Measurements from ENCODE around the gene MORC4.

MORC4 gene

DNA sequence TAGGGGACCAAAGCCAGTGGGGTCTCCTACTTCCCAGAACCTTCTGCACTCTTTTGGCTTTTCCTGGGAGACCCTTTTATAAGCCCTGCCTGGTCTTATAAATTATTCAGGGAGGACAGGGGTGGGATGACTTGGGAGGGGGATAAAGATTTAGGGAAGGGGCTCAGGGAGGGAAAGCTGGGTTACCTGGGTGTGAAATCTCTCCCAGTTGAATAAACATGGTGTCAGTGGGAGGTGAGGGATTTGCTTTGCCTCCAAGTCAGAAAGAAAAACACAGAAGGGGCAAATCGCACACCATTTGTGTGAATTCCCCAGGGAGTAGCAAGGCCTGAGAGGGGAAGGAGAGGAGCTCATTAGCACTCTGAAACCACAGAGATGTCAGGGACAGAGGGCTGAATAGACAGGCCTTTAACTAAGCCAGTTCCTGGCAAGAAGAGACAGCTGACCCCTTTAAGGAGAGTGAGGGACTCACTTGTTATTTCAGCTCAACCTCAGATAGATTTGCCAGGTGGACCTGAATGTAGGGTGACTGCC is 96.7 kb downstream of the MORC4 start, which contains the start of gene RIPPLY1:
Gene RIPPLY1, minus strand, starts transcription at position 51 of the 534 bp plus-strand sequence. CDS start 54 bp downstream, outside the sequence.
- Mint-ChIP-seq H3K9me3 (no peaks in the 10 kb centered on the region), H3K4me3 (no peak within 1 kb of the TSS), H3K4me1 (no peaks in the 10 kb centered on the region), H3K27ac (no peak within 1 kb of the TSS), H3K36me3 (no peaks in the 10 kb centered on the region)
- ATAC-seq (no peak), DNase-seq (ENCODE audit: low spot score in 2 of 2) (no peak)

DNA sequence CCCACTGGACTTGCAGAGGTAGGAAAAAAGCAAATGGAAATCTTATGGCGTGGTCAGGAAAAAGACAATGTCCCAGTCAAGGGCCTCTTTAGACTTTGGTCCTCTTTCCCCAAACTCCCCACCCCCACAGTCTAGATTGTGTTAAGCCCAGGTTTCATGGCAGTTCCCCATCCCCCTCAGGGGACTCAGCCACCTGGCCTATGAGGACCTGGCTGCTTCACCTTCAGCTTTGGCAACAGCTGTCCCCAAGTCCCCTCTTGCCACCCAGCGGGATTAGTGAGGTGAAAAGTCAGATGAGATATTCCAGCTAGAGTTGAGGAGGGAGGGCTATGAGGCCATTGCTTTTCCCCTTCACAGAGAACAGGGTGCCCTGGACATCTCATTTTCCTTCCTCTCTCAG is 97.3 kb downstream of the MORC4 start:
- ATAC-seq (no peak), DNase-seq (ENCODE audit: low spot score in 2 of 2) (no peak)
- Mint-ChIP-seq H3K4me1 (no peaks in the 10 kb centered on the region), H3K27ac (no peak overlapping the region), H3K4me3 (no peak overlapping the region), H3K9me3 (no peaks in the 10 kb centered on the region), H3K36me3 (no peaks in the 10 kb centered on the region)

DNA sequence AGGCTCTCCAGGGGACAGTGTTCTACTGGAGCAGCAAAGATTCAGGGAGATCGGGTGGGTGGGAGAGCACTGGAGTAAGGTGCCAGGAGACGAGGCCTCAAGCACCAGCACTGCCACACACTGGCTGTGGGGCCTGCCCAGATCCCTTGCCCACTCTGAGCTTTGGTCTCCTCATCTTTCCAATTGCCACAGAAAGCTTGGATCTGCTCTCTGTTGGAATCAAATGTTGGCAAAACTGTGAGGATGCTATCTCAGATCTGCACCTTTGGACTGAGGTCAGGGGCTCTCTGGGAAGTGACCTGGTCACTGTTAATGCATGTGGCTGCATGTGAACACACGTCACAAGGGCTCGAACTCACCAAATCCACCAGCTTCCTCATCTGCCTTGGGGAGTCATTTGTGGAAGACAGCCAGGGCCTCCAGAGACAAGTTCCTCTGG is 98.2 kb downstream of the MORC4 start:
- no peak overlapping the region for H3K27ac Mint-ChIP-seq
- H3K36me3 Mint-ChIP-seq: no peaks in the 10 kb centered on the region
- no peak overlapping the region for H3K4me3 Mint-ChIP-seq
- ATAC-seq: no peak
- no peaks in the 10 kb centered on the region for H3K4me1 Mint-ChIP-seq
- H3K9me3 Mint-ChIP-seq: no peaks in the 10 kb centered on the region
- DNase-seq (ENCODE audit: low spot score in 2 of 2): no peak

DNA sequence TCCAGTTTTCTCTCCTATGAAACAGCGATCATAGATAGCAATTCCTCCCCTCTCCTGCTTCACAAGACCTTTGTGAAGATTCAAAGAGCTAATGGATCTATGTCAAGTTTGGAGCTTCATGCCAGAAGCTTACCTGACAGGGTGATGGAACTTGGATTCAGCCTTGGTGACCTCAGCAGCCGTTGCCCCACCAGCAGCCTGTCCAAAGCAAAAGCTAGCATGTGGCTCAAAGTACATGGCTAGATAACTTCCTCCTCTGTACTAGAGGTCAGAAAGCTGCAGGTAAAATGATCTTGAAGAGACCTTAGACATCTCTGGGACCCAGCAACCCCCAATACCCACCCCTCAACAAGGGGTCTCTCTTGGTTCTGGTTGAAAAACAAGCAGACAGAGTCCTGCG is 98.7 kb downstream of the MORC4 start:
- DNase-seq (ENCODE audit: low spot score in 2 of 2) (no peak), ATAC-seq (no peak)
- Mint-ChIP-seq H3K36me3 (no peaks in the 10 kb centered on the region), H3K4me3 (no peak overlapping the region), H3K4me1 (no peaks in the 10 kb centered on the region), H3K27ac (no peak overlapping the region), H3K9me3 (no peaks in the 10 kb centered on the region)

DNA sequence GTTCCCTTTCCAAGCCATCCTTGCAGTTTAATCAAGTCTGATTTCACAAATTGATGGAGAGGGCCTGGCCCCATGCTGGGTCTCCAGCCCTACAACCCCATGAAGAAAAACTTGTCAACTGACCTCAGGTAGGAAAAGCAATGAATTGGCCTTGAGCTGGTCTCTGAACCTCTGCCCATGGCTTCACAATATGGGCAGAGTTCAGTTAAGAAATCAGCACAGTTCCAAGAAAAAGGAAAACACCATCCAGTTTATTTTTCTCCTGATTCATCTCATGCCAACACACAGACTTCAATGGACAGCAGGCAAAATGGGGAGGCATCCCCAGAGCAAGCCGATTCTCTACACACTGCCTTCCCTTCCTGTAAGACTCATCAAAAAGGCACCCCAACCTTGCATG is 100.2 kb downstream of the MORC4 start:
- H3K27ac Mint-ChIP-seq: no peak overlapping the region
- ATAC-seq (no peak), DNase-seq (ENCODE audit: low spot score in 2 of 2) (no peak)
- no peaks in the 10 kb centered on the region for H3K4me1 Mint-ChIP-seq
- no peak overlapping the region for H3K4me3 Mint-ChIP-seq
- no peaks in the 10 kb centered on the region for H3K36me3 Mint-ChIP-seq
- H3K9me3 Mint-ChIP-seq: no peaks in the 10 kb centered on the region

DNA sequence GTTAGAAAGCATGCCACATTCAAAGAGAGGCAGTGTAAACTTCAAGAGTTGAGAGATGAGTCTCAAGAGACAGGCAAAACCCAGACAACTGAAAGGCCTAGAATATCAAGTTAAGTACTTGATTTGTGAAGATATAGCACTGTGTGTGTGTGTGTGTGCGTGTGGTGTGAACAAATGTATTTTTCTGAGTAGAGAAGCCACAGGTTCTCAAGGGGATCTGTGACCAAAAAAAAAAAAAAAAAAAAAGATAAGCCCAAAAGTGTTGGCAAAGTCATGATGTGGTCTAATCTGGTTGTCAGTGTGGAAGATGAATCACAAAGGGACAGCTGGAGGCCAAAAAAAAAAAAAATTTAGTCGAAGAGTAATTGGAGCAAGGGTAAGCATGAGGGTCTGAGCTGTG is 100.7 kb downstream of the MORC4 start:
- Mint-ChIP-seq H3K4me1 (no peaks in the 10 kb centered on the region), H3K36me3 (no peaks in the 10 kb centered on the region), H3K27ac (no peak overlapping the region), H3K4me3 (no peak overlapping the region), H3K9me3 (no peaks in the 10 kb centered on the region)
- ATAC-seq (no peak), DNase-seq (ENCODE audit: low spot score in 2 of 2) (no peak)

DNA sequence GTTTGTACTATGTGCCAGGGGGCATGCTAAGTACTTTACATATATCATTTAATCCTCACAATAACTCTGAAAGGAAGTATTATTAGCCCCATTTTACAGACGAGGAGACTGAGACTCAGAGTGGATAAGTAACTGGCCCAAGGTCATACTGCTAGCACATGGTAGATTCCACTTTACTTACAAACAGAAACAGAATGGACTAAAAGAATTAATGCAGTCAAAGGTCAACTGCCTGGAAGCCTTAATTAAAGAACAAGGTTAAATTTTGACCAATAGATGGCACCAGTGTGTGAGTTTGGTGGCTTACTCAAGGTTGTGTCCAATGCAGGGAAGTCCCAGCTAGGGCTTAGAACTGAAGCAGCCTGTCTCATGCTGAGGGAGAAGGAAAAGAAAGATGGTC is 101.5 kb downstream of the MORC4 start:
- Mint-ChIP-seq H3K4me3 (no peak overlapping the region), H3K9me3 (no peaks in the 10 kb centered on the region), H3K4me1 (no peaks in the 10 kb centered on the region), H3K36me3 (no peaks in the 10 kb centered on the region), H3K27ac (no peak overlapping the region)
- DNase-seq (ENCODE audit: low spot score in 2 of 2) (no peak), ATAC-seq (peak; percentile 67)

DNA sequence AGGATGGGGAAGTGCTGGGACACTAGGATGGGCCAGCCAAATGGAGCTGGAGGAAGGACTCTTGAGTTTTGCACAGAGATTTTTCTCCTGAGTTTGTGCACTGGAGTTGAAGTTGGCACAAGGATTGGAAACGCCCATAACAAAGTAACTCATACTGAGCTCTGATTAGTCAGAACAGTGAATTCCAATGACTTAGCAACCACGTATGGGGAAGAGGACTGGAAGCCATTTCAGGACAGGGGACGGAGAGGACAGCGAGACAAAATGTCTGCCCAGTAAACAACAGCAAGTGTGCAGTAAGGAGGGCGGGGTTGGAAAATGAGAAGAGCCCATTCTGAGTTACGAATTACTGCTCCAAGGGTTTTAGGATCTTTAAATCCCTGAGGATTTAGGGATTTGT is 102.8 kb downstream of the MORC4 start:
- H3K27ac Mint-ChIP-seq: no peak overlapping the region

DNA sequence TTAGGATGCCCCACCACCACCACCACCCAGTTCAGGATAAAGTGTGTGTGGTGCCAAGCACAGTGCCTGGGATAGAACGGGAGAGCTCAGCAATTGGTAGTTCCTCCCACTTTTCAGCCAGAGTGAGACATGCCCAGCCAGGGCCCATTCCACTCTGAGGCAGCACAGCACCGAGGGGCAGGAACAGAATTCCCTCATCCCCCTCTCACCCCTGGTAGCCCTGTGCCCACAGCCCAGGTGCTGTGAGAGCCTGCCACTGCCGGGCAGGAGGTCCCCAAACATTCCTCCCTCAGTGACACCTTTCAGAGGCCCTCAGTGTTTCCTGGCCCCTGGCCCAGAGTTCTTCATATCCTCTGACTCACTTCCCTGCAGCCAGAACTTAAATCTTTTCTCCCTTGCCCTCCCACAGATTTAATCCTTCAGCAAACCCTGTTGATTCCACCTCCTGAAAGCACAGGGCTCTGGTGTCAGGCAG is 105.0 kb downstream of the MORC4 start:
- no peak overlapping the region for H3K4me3 Mint-ChIP-seq
- H3K4me1 Mint-ChIP-seq: no peaks in the 10 kb centered on the region
- no peak for ATAC-seq
- H3K27ac Mint-ChIP-seq: no peak overlapping the region
- no peak for DNase-seq (ENCODE audit: low spot score in 2 of 2)
- no peaks in the 10 kb centered on the region for H3K9me3 Mint-ChIP-seq
- no peaks in the 10 kb centered on the region for H3K36me3 Mint-ChIP-seq

More for the DNA sequence above, 102.8 kb downstream of the MORC4 start:
- no peaks in the 10 kb centered on the region for H3K36me3 Mint-ChIP-seq
- DNase-seq (ENCODE audit: low spot score in 2 of 2) (no peak), ATAC-seq (no peak)
- no peak overlapping the region for H3K4me3 Mint-ChIP-seq
- H3K9me3 Mint-ChIP-seq: no peaks in the 10 kb centered on the region
- H3K4me1 Mint-ChIP-seq: no peaks in the 10 kb centered on the region

DNA sequence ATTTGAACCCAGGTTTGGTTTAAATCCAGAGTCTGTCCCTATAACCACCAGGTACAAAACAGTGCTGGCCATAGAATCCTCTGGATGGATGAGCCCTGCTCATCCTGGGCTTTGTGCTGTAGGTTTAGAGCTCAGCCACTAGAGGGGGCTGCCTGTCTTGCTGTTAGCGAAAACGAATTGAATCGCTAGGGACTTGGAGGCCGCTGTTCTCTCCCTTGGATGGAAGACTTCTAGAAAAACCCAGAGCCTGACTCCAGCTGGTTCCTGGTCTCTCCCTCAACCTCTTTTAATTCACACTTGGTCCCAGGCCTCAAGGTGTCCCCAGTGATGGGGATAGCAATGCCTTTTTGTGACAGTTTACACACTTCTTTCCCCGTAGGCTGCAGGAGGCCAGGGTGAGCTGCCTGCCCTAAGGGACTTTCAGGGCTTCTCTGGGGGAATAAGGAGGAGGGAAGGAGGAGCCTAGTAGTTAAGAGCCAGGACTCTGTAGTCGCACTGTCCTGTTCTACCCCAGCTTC is 105.6 kb downstream of the MORC4 start:
- Mint-ChIP-seq H3K4me3 (no peak overlapping the region), H3K4me1 (no peaks in the 10 kb centered on the region), H3K36me3 (no peaks in the 10 kb centered on the region), H3K27ac (no peak overlapping the region), H3K9me3 (no peaks in the 10 kb centered on the region)
- ATAC-seq: peak; percentile 53
- peak; percentile 6 to 52 for DNase-seq (ENCODE audit: low spot score in 2 of 2)

DNA sequence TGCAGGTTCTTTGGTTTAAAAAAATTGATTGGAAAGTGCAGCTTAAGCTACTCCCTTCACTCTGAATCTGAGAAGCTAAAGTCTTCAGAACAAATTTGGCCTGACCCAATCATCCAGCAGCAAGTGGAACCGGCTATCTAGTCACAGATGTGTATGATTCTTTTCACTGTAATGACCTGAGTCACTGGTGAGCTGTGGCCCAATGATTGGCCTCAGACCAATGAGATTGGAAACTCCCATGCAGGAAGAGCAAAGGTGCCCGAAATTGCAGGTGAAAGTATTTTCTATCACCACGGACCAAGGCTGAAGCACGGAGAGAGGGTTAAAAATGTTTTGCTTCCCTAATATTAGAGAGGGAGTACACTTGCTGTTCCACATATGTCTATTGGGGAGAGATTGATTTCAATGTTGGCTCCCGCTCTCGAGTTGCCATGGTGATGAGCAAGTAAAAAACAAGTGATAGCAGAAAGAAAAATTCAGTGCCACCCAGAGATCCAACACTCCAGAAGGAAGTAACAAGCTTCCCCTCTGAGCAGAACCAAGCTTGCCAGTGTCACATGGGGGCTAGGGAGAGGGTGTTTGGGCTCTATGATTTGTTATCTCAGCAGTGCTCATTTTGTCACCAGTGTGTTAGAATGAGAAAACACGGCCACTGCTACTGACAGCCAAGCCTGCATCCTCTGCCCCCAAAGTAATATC is 108.1 kb downstream of the MORC4 start:
- H3K36me3 Mint-ChIP-seq: no peaks in the 10 kb centered on the region
- ATAC-seq: no peak
- no peak for DNase-seq (ENCODE audit: low spot score in 2 of 2)
- H3K4me1 Mint-ChIP-seq: no peaks in the 10 kb centered on the region
- no peaks in the 10 kb centered on the region for H3K9me3 Mint-ChIP-seq
- H3K4me3 Mint-ChIP-seq: no peak overlapping the region
- no peak overlapping the region for H3K27ac Mint-ChIP-seq
